Colonic mucosa (tissue), 4 donors: ENCODE results near the gene ADM2. TPM values are rescaled to one million over a fixed set of nuclear protein-coding genes. Genes with fewer than 3 reads are reported as not detected.

Source experiments
- DNase-seq: peaks from one replicate; pipeline ENCODE4 v3.0.0-alpha.2; 2020
- H3K27ac ChIP-seq: fragments of 200-600 bp; one replicate; pipeline ENCODE4 v1.8.0; 2021
- H3K27me3 ChIP-seq: fragments of 200-600 bp; one replicate; pipeline ENCODE4 v1.8.0; 2021
- H3K36me3 ChIP-seq: fragments of 200-600 bp; one replicate; pipeline ENCODE4 v1.8.0; 2021
- H3K4me1 ChIP-seq: fragments of 200-600 bp; one replicate; pipeline ENCODE4 v1.8.0; 2021; ENCODE audit warnings: mild to moderate bottlenecking
- H3K4me3 ChIP-seq: fragments of 200-600 bp; one replicate; pipeline ENCODE4 v1.8.0; 2021
- H3K9ac ChIP-seq, 2 donors: one replicate each; pipeline ENCODE4 v1.7.0; 2013; ENCODE audit warnings: control low read depth in 2 of 2, low read depth in 2 of 2, low read length in 2 of 2
- H3K9me3 ChIP-seq: fragments of 200-600 bp; one replicate; pipeline ENCODE4 v1.8.0; 2021
- intact Hi-C: fragments of 100-400 bp; cut with DNase I; formaldehyde crosslinking; loops from one replicate; pipeline ENCODE4 v1.14.1; 2022
- total RNA-seq, 2 donors: library from RNA; stranded (reverse); fragmentation: NEBNext Ultra II Directional in 1 of 2; extraction: Animal tissue kit (Norgen Biotek cat#: 25700) in 1 of 2; gene quantifications; one replicate each; pipeline ENCODE4 v1.2.1, GENCODE V29; 2021
- TF ChIP-seq, protein P1 (sequence below): fragments of 200-600 bp; IDR thresholded peaks from one replicate; pipeline ENCODE4 v1.8.0; 2022; ENCODE audit warnings: antibody characterized with exemption, mild to moderate bottlenecking
- donor health status: healthy.
- donor health status: DM: no; HTN: no; CAD: no.
- donor health status: DM: no; HTN: no; CAD: no.

The ADM2 gene
- total RNA-seq, 2 donors from 2014 or later, result 4.4 to 5.1 TPM

DNA sequence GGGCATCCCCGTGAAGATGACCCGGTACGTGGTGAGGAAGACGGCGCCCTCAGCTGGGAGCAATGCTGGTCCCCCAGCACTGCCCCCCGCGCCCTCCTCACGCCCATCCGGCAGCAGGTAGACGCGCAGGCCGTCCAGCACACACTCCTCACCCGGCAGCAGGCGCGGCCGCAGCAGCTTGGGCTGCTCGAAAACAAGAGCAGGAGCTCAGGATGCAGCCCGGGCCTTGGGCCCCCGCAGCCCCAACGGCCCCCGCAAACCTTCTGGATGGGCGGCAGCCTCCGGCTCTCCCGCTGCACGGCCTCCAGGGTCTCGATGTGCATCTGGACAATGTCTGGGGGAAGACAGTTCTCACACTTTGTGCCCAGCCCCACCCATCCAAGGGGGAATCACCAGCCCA, 19.8 kb upstream of the ADM2 start:
- Histone ChIP-seq H3K27me3 (no peaks in the 10 kb centered on the region), H3K9me3 (no peaks in the 10 kb centered on the region), H3K4me1 (no peaks in the 10 kb centered on the region), H3K9ac (no peak overlapping the region), H3K27ac (no peak overlapping the region), H3K36me3 (peaks cover 46% of the 10 kb centered on the region), H3K4me3 (no peak overlapping the region)
- TF ChIP-seq, protein P1, sequence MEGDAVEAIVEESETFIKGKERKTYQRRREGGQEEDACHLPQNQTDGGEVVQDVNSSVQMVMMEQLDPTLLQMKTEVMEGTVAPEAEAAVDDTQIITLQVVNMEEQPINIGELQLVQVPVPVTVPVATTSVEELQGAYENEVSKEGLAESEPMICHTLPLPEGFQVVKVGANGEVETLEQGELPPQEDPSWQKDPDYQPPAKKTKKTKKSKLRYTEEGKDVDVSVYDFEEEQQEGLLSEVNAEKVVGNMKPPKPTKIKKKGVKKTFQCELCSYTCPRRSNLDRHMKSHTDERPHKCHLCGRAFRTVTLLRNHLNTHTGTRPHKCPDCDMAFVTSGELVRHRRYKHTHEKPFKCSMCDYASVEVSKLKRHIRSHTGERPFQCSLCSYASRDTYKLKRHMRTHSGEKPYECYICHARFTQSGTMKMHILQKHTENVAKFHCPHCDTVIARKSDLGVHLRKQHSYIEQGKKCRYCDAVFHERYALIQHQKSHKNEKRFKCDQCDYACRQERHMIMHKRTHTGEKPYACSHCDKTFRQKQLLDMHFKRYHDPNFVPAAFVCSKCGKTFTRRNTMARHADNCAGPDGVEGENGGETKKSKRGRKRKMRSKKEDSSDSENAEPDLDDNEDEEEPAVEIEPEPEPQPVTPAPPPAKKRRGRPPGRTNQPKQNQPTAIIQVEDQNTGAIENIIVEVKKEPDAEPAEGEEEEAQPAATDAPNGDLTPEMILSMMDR, result no peak
- DNase-seq, result no peak
- intact Hi-C loops, result no loop called here

DNA sequence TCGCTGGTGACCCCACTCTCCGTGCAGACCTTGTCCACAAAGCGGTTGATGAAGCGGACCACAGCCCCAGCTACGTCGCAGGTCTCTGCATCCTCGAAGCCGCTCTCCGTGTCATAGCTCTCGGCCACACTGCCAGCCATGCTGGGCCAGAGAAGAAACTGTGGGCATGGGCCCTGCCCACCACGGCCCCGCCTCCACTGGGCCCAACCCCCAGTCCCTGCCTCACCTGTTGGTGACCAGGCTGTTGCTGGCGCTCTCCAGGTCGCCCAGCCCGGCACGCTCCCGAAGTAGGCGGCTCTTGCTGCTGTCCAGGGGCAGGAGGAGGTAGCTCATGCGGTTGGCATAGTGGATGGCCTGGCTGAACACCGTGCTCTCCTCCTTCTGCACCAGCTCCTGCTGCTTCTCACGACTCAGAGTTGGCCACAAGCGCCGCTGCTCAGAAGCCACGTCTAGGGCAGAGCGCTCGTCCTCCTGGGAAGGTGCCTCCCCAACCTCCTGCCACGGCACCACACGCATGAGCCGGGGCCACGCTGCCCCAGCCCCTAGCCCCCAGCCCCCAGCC, 19.3 kb upstream of the ADM2 start:
- H3K27me3 ChIP-seq, result no peaks in the 10 kb centered on the region
- peaks cover 50% of the 10 kb centered on the region for H3K36me3 ChIP-seq
- H3K4me3 ChIP-seq, result no peak overlapping the region
- no peak overlapping the region for H3K9ac ChIP-seq
- no peaks in the 10 kb centered on the region for H3K4me1 ChIP-seq
- no peak overlapping the region for H3K27ac ChIP-seq
- no peak for DNase-seq
- TF ChIP-seq, protein P1, result no peak
- intact Hi-C loops, result no loop called here
- no peaks in the 10 kb centered on the region for H3K9me3 ChIP-seq

DNA sequence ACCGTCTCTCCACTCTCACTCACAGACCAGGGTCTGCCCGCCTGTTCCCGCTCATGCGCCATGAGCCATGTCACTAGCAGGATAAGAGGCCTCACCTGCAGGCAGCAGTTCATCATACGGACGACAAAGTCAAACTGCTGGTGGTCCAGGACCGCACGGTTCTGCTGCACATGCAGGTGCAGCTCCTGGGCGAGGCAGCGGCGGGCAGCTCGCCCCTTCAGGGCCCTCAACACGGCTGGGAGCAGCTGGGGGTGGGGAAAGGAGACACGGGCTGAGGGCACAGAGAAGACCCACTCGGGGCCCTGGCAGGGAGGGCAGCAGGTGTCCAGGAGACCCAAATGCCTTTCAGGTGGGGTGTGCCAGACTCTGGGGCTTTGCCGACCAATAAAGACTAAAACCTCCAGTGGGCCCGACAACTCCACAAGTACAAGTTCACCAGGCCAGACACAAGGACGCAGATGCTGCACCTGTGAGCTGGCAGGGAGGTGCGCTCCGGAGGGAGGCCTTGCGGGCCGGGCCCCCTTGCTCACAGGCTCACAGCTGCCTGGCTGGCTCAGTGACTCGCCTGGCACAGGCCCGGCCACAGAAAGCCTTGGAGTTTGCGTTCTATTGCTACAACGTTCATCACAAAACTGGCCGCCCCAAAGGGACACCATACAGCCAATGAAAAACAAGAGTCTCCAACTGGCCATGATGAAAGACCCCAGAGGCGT, 18.0 kb upstream of the ADM2 start:
- intact Hi-C loops, result no loop called here
- H3K4me3 ChIP-seq, result no peak overlapping the region
- no peak overlapping the region for H3K9ac ChIP-seq
- no peaks in the 10 kb centered on the region for H3K27me3 ChIP-seq
- TF ChIP-seq, protein P1, result no peak
- H3K36me3 ChIP-seq, result peaks cover 53% of the 10 kb centered on the region
- H3K4me1 ChIP-seq, result no peaks in the 10 kb centered on the region
- DNase-seq, result no peak
- H3K27ac ChIP-seq, result no peak overlapping the region
- H3K9me3 ChIP-seq, result no peaks in the 10 kb centered on the region

DNA sequence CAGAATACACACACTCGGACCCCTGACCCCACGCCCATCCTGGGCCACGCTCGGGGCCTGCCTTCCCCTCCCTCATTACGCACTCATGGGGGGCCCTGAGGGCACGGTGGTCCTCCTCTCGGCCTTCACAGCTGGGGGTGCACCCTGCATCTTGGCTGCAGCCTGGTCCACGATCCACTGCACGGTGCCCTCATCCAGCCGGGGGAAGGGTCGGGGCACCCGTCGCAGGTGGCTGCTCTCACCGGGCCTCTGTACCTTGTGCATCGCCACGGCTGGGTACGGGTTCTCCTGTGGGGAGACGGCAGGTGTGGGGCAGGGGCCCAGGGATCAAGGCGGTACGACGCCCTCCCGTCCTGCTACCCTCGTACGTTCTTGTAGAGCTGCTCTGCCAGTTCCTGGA, 16.9 kb upstream of the ADM2 start:
- intact Hi-C loops, result no loop called here
- H3K36me3 ChIP-seq, result peaks cover 49% of the 10 kb centered on the region
- TF ChIP-seq, protein P1, result no peak
- peaks cover 5% of the 10 kb centered on the region for H3K4me1 ChIP-seq
- no peak overlapping the region for H3K4me3 ChIP-seq
- H3K27ac ChIP-seq, result no peak overlapping the region
- no peaks in the 10 kb centered on the region for H3K9me3 ChIP-seq
- H3K9ac ChIP-seq, result no peak overlapping the region
- H3K27me3 ChIP-seq, result no peaks in the 10 kb centered on the region
- no peak for DNase-seq

DNA sequence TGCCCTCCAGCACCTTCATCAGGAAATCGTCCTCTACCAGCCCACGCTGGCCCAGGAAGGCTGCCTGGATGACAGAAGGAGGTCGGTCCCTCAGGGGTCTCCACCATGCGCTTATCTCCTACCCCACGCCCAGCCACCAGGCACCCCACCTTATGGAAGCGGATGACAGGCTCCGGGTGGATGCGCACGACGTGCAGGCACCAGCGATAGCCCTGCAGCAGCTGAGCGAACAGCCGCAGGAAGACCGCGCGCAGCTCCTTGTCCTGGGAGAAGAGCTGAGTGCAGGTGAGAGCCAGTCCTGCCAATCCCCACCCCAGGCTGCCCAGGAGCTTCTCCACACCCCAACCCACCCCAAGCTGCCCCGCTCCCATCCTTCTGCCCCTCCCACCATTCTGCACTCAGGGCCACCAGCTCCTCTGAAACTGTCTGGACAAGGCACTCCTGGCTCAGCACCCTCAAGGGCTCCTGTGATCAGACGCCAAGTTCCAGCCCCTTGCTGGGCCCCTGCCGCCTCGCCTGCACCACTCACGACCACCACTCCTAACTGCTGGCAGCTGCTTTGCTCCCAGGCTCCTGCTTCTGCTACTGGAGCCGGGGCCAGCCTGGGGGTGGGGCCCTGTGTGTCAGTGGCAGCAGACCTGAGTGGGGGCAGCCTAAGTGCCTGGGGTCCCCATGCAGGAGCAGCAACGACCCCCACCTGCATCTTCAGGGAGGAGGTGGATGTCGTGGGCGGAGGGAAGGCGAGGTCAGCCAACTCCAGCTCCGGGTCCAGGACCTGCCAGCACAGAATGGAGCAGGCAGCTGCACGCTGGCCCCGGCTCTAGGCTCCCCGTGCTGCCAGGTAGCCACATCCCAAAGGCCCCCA, 16.0 kb upstream of the ADM2 start:
- H3K27ac ChIP-seq, result no peak overlapping the region
- H3K36me3 ChIP-seq, result peaks cover 49% of the 10 kb centered on the region
- no peaks in the 10 kb centered on the region for H3K27me3 ChIP-seq
- H3K4me3 ChIP-seq, result no peak overlapping the region
- intact Hi-C loops, result no loop called here
- no peak overlapping the region for H3K9ac ChIP-seq
- peaks cover 10% of the 10 kb centered on the region for H3K4me1 ChIP-seq
- H3K9me3 ChIP-seq, result no peaks in the 10 kb centered on the region
- TF ChIP-seq, protein P1, result no peak
- DNase-seq, result no peak
